Myocyte (in vitro differentiated cells): Measurements from ENCODE around the gene PREX1. TPM values are rescaled to one million over a fixed set of nuclear protein-coding genes. Genes with fewer than 3 reads are reported as not detected.
A peak's percentile ranks its signal among the peaks of the same experiment; 100 is the strongest.

Source experiments
- DNase-seq: peaks from one replicate; pipeline ENCODE4 v3.0.0-alpha.2; 2012; ENCODE audit warnings: low read depth
- total RNA-seq: library from RNA; depleted of rRNA; stranded (reverse); fragments of >200 nt; gene quantifications from 2 replicates; pipeline ENCODE4 v1.2.3, GENCODE V29; 2014

The PREX1 gene
- total RNA-seq, 1 donor from 2014 or later, result 5.5 TPM

DNA sequence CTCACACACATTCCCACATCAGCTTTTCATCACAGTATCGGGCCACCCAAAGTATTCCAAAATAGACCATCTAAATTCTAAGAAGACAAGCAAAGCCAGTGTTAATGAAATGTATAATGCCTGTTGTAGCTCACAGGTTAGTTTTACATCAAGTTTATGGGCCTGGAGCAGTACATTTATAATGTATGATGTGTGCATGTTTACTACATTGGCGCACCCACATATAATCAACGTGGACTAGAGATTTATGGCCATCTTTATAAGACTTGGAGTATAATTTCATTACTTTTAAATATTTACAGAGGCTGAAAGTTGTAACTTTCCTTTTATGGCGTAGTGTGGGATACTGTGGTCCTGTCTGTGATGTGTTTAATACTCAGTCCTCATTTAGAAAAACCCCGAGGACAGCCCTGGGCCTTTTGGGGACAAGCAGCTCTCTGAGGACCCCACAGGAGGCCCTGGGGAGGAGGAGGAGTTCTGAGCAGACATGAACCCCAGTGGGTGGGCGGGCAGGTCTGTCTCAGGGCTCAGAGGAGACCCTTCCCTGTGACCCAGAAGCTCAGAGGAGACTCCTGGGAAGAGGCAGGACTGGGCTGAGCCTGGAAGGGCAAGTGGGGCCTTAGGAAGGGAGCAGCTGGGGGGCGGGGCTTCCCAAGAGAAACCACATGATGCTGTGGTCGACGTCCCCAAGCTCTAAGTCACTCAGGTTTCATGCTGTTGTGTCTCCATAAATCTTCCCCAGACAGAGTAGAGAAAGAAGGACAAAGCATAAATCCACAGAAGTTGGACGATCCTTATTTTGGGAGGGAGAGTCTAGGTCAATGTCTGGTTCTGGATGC is 232.1 kb downstream of the PREX1 start:
- peak; percentile 62 for DNase-seq

- DNase-seq, result no peak
Measured at GRCh38 chr20:48594533-48594932, 233.3 kb downstream of the PREX1 start.

DNA sequence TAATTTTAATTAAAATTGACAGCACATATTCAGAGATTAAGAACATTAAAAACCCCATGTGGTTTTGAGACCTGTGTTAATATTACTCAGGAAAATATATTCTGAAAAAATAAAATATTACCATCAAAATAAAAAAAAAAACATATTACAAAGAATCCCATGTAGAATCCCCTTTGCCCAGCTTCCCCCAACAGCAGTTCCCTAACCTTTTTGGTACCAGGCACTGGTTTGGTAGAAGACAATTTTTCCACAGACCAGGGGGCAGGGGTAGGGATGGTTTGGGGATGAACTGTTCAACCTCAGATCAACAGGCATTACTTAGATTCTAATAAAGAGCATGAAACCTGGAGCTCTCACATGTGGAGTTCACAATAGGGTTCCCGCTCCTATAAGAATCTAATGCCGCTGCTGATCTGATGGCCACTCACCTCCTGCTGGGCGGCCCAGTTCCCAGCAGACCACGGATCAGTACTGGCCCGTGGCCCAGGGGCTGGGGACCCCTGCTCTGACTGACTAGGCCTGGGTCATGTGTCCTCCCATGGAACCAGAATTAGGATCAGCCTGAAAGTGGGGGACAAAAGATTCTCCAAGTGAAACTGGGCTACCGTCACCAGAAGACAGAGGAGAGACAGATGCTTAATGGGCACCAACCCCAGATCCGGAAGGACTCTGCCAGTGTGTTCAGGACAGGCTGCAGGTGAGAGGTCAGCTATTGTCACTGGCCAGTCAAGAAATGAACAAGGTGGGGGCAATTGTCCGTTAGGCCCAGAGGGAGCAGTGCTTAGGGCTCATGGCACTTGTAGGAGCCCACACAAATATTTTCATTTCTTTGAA is 235.5 kb downstream of the PREX1 start:
- no peak for DNase-seq

DNA sequence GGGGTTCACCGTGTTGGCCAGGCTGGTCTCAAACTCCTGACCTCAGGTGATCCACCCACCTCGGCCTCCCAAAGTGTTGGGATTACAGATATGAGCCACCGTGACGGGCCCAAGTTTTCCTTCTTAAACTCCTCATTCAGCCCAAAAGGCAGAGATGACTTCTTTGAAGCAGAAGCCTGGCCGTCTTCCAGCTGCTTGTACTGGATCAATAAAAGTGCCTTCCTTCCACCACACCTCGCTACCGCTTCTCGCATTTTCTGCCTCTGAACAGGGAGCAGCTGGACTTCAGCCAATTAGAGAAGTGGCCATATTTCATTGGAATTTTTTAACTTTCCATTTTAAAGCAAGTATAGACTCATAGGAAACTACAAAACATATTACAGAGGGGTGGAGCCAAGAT is 241.1 kb downstream of the PREX1 start:
- DNase-seq, result no peak

- no peak for DNase-seq
Measured at GRCh38 chr20:48585061-48585870, 242.5 kb downstream of the PREX1 start.

DNA sequence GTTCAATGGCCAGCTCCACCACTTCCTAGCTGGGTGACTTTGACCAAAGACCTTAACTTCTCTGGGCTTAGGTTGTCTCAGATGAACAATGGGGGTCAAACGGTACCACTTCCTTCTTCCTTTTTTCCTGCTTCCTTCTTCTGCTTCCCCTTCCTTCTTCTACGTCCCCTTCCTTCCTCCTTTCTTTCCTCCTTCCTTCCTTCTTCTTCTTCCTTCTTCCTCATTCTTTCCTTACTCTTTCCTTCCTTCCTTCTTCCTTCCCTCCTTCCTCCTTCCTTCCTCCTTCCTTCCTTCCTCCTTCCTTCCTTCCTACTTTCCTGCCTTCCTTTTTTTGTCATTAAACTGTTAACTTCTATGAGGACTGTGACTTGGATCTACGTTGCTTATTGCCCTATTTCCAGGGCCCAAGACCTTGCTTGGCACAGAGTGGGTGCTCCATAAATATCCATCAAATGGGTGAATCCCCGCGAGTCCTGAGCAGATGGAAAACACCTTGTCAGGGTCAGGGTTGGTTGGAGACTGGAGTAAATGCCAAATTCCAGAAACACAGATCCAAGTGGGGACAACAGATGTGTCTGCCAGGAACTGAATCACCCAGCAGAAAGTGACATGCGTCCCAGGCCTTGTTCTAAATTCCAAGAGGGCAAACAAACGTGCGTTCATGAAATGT is 243.3 kb downstream of the PREX1 start:
- no peak for DNase-seq

DNA sequence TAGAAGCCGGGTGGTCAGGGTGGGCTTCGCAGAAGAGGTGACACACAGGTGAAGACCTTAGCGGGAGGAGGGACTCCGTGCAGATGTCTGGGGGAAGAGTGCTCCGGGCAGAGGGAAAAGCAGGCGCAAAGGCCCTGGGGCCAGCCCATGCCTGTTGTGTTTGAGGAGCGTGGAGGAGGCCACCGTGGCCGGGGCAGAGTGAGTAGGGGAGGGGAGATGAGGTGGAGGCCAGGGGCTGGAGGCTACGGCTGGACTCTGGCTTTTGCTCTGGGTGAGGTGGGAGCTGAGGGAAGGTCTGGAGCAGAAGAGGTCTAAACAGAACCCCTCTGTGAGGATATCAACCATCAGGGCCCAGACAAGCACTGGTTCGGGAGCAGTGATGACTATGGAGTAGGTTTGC is 244.0 kb downstream of the PREX1 start:
- no peak for DNase-seq

- DNase-seq, result no peak
Measured at GRCh38 chr20:48583171-48583570, 244.6 kb downstream of the PREX1 start.

GRCh38 chr20:48582673-48582985 is 245.2 kb downstream of the PREX1 start:
- DNase-seq, result no peak

DNA sequence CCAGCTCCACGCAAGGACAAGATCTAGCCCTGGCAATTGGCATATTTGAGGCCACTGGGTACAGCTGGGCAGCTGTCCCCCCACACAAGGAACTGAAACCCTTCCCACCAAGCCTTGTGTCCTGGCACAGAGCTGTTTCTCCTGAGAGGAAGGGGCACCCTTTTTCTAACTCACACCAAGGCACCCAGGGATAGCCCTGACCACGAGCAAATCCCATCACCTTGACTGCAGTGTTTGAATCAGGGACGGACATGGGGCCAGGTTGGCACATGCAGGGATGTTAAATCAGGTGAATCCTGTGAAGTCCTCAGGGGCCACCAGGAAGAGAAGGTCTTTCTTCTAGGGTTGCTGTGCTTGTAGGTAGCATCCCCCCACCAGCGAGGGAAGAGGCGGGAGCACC is 246.6 kb downstream of the PREX1 start:
- no peak for DNase-seq

- DNase-seq, result no peak
Measured at GRCh38 chr20:48578397-48579098, 249.3 kb downstream of the PREX1 start.

DNA sequence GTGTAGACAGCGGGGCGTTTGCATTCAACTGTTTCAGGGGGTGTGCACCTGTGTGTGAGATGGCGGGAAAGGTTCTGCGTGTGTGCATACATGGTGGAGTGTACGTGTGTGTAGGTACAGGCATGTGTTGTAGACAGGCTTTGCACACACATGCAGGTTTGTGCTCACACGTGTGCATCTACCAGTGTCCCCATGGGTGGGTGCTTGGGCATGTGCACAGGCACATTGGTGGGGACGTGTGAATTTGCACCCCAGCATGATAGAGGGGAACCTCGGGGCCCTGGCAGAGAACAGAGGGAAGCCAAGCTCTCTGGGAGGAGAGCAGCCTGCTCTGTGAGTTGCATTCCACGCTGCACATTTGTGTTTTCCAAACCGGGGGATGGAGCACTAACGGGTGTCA is 250.2 kb downstream of the PREX1 start:
- DNase-seq, result no peak

DNA sequence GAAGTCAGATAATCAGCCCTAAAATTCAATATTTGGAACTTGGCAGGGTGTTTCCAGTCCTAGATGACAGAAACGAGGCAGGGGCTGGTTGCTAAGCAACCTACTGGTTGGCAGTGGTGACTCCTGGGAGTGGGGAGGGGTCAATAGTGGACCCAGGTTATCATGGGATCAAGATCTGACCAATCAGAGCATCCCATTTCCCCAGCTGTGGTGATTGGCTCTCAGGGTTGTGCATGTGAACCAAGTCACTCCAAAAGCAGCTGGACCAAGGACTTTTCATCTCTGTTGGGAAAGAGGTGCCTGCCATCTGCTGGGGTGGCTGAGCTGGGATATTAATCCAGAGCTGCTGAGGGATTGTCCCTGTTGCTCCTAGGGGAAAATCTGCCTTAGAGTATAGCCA is 253.4 kb downstream of the PREX1 start:
- DNase-seq, result no peak

Other genes starting within 250 kb of the PREX1 start
- 27.6 and 36.3 TPM in 2 replicates for gene ARFGEF2, start 93.7 kb upstream of the PREX1 start, total RNA-seq
- 70.1 and 78.5 TPM in 2 replicates for gene CSE1L, start 218.3 kb upstream of the PREX1 start, total RNA-seq